ENCODE results near the gene UGT1A3. TPM values are rescaled to one million over a fixed set of nuclear protein-coding genes. Genes with fewer than 3 reads are reported as not detected.

Gene UGT1A3
- total and polyA plus RNA-seq, 2 experiments from 2014 or later: not detected

DNA sequence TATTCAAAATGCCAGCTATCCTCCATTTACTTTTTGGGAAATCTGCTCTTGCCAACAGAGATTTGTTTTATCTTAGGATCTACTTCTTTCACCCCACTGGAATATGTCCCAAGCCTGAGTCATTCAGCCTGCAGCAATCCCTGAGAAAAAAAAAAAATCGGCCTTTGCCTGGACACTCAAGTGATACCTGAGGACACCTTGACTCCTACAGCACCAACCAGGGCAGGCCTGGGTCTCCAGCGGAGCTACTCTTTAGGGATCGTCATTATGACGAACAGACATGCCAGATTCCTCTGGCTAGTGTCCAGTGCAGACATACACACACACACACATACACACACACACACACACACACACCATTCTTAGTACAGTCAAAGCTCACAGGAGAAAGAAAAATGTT, 38.4 kb upstream of the UGT1A3 start:
- Histone ChIP-seq H3K4me2 (ENCODE audit: unreplicated experiment) (no peak overlapping the region), H3F3A (ENCODE audit: insufficient read depth) (no peaks in the 10 kb centered on the region), H2AFZ (no peak overlapping the region), H4K20me1 (ENCODE audit: insufficient read depth) (no peaks in the 10 kb centered on the region), H3K4me3 (no peak overlapping the region), H3K9me2 (ENCODE audit: insufficient read depth) (no peaks in the 10 kb centered on the region), H3K9me3 (ENCODE audit: low read depth) (no peaks in the 10 kb centered on the region), H3K79me2 (ENCODE audit: insufficient read depth) (no peaks in the 10 kb centered on the region), H3K9ac (no peak overlapping the region), H3K27me3 (replicated peaks; ENCODE audit: insufficient read depth) (peaks cover 19% of the 10 kb centered on the region), H3K27ac (no peak overlapping the region), H3K4me1 (ENCODE audit: insufficient read depth) (no peaks in the 10 kb centered on the region), H3K36me3 (ENCODE audit: low read depth) (no peaks in the 10 kb centered on the region)
- no peak for DNase-seq
- in situ Hi-C loops (cut with MboI): no loop called here
- WGBS, 2 experiments (ENCODE audit: low coverage in 1 of 2, low lambda C conversion rate in 2 of 2, missing lambda C conversion rate in 2 of 2): 44 to 48% methylated on average over 4 of the region's 4 CpGs
- TF ChIP-seq EZH2phosphoT487 (IDR thresholded peaks at IDR 0.05; ENCODE audit: insufficient read depth, low read depth) (no peak), EZH2 (IDR thresholded peaks at IDR 0.05; ENCODE audit: insufficient read depth, poor library complexity, severe bottlenecking) (no peak)

DNA sequence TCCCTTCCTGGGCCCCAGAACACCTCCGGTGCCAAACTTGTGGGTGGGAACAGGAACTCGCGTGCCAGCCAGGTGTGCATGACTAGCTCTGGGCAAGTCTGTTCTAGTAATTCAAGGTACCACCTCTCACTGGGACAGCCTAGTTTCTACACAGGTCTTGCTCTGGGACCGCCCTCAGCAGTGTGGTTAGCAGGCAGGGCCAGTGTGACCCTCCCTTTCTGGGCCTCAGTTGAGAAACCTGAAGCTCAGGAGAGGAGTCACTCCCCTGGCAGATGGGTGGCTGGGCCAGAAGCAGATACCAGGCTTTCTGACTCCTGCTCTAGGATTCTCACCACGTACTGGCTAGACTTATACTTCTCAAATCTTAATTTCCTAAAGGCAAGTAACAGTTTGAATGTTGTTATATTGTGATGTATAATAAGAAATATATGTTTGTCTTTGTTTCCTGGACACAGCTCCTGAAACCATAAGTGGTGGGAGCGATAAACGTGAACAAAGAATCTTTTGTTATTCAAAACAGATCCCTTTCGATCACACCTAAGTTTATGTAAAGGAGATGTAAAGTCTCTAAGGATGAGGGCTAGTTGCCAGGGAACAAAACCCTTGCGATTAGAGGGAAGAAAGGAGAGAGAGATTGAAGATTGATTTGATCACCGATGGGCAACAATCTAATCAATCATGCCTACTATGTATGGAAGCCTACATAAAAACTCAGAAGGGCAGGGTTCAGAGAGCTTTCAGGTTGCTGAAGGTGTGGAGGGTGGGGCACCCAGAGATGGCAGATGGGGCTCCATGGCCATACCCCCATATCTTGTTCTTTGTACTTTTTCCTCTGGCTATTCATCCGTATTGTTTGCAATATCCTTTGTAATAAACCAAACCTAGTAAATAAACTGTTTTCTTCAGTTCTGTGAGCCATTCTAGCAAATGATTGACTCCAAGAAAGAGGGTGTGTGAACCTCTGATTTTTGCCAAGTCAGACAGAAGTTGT, 37.1 kb upstream of the UGT1A3 start:
- H2AFZ ChIP-seq: no peak overlapping the region
- WGBS, 2 experiments (ENCODE audit: low coverage in 1 of 2, low lambda C conversion rate in 2 of 2, missing lambda C conversion rate in 2 of 2): 40 to 41% methylated on average over 11 of the region's 11 CpGs

DNA sequence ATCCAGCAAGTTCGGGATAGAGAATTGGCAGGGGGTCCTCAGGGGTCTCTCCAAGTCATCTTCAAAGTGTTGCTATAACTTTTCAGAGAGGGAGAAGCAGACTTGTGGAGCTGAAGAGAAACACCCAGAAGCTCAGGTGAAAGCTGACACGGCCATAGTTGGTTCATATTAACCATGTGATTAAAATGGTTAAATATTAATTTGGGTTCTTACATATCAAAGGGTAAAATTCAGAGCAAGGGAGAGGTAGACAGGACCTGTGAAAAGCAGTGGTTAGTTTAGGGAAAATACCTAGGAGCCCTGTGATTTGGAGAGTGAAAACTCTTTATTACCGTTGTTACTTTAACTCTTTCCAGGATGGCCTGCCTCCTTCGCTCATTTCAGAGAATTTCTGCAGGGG, 36.2 kb upstream of the UGT1A3 start, which contains the start of gene UGT1A6:
TSS of gene UGT1A6 (plus strand) at position 243 of the 400 bp plus-strand sequence. CDS start at position 358, 115 bp downstream.
- no peaks in the 10 kb centered on the region for H3K9me3 ChIP-seq (ENCODE audit: low read depth)
- no peaks in the 10 kb centered on the region for H3K36me3 ChIP-seq (ENCODE audit: low read depth)
- H3K4me3 ChIP-seq: no peak within 1 kb of the TSS
- peaks cover 28% of the 10 kb centered on the region for H3K27me3 ChIP-seq (replicated peaks; ENCODE audit: insufficient read depth)
- no peaks in the 10 kb centered on the region for H3F3A ChIP-seq (ENCODE audit: insufficient read depth)
- H2AFZ ChIP-seq: no peak within 1 kb of the TSS
- 39% methylated on average over 4 of the region's 4 CpGs for WGBS, 2 experiments (ENCODE audit: low coverage in 1 of 2, low lambda C conversion rate in 2 of 2, missing lambda C conversion rate in 2 of 2)
- no peaks in the 10 kb centered on the region for H3K9me2 ChIP-seq (ENCODE audit: insufficient read depth)
- H4K20me1 ChIP-seq (ENCODE audit: insufficient read depth): no peaks in the 10 kb centered on the region
- in situ Hi-C loops (cut with MboI): no loop called here
- DNase-seq: no peak
- H3K27ac ChIP-seq: no peak within 1 kb of the TSS
- no peaks in the 10 kb centered on the region for H3K4me1 ChIP-seq (ENCODE audit: insufficient read depth)
- H3K79me2 ChIP-seq (ENCODE audit: insufficient read depth): no peaks in the 10 kb centered on the region
- TF ChIP-seq EZH2phosphoT487 (IDR thresholded peaks at IDR 0.05; ENCODE audit: insufficient read depth, low read depth): no peak
- TF ChIP-seq EZH2 (IDR thresholded peaks at IDR 0.05; ENCODE audit: insufficient read depth, poor library complexity, severe bottlenecking): no peak
- no peak within 1 kb of the TSS for H3K4me2 ChIP-seq (ENCODE audit: unreplicated experiment)
- H3K9ac ChIP-seq: no peak within 1 kb of the TSS

More for the DNA sequence above, 37.1 kb upstream of the UGT1A3 start:
- Histone ChIP-seq H3K79me2 (ENCODE audit: insufficient read depth) (no peaks in the 10 kb centered on the region), H3K27ac (no peak overlapping the region), H3K4me1 (ENCODE audit: insufficient read depth) (no peaks in the 10 kb centered on the region), H4K20me1 (ENCODE audit: insufficient read depth) (no peaks in the 10 kb centered on the region), H3K4me2 (ENCODE audit: unreplicated experiment) (no peak overlapping the region), H3K36me3 (ENCODE audit: low read depth) (no peaks in the 10 kb centered on the region), H3K9ac (no peak overlapping the region), H3K9me2 (ENCODE audit: insufficient read depth) (no peaks in the 10 kb centered on the region), H3K9me3 (ENCODE audit: low read depth) (no peaks in the 10 kb centered on the region), H3K27me3 (replicated peaks; ENCODE audit: insufficient read depth) (peaks cover 19% of the 10 kb centered on the region), H3F3A (ENCODE audit: insufficient read depth) (no peaks in the 10 kb centered on the region), H3K4me3 (no peak overlapping the region)
- no peak for DNase-seq
- in situ Hi-C loops (cut with MboI): no loop called here
- no peak for TF ChIP-seq EZH2phosphoT487 (IDR thresholded peaks at IDR 0.05; ENCODE audit: insufficient read depth, low read depth)
- TF ChIP-seq EZH2 (IDR thresholded peaks at IDR 0.05; ENCODE audit: insufficient read depth, poor library complexity, severe bottlenecking): no peak

DNA sequence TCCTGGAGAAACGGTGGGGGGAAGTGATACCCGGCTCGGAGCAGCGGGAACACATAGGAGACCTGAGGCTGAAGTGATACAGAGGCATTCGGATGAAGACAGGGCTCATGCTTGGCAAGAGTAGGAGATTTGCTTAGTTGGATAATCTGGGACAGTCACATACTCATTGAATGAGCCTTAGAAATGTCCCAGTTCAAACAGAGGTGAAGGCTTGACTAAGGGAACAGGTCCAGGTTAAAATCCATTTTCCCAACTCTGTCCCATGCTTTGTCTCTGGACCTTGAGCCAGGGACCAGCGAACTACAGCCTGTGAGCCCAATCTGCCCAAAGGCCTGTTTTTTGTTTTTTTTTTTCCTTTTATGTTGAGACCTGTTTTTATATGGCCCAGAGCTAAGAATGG, 34.9 kb upstream of the UGT1A3 start:
- Histone ChIP-seq H3K4me2 (ENCODE audit: unreplicated experiment) (no peak overlapping the region), H2AFZ (no peak overlapping the region), H3K9ac (no peak overlapping the region), H3K27me3 (replicated peaks; ENCODE audit: insufficient read depth) (peaks cover 28% of the 10 kb centered on the region), H3K79me2 (ENCODE audit: insufficient read depth) (no peaks in the 10 kb centered on the region), H3K36me3 (ENCODE audit: low read depth) (no peaks in the 10 kb centered on the region), H3K9me2 (ENCODE audit: insufficient read depth) (no peaks in the 10 kb centered on the region), H3K27ac (no peak overlapping the region), H3F3A (ENCODE audit: insufficient read depth) (no peaks in the 10 kb centered on the region), H3K4me1 (ENCODE audit: insufficient read depth) (no peaks in the 10 kb centered on the region), H4K20me1 (ENCODE audit: insufficient read depth) (no peaks in the 10 kb centered on the region), H3K9me3 (ENCODE audit: low read depth) (no peaks in the 10 kb centered on the region), H3K4me3 (no peak overlapping the region)
- WGBS, 2 experiments (ENCODE audit: low coverage in 1 of 2, low lambda C conversion rate in 2 of 2, missing lambda C conversion rate in 2 of 2): 23 to 24% methylated on average over 6 of the region's 6 CpGs
- no peak for DNase-seq
- in situ Hi-C loops (cut with MboI): no loop called here
- TF ChIP-seq EZH2 (IDR thresholded peaks at IDR 0.05; ENCODE audit: insufficient read depth, poor library complexity, severe bottlenecking) (no peak), EZH2phosphoT487 (IDR thresholded peaks at IDR 0.05; ENCODE audit: insufficient read depth, low read depth) (no peak)
